GM12891 (cell line): ENCODE data around the gene MEF2D.

Experiments used
- POLR2A ChIP-seq: IDR thresholded peaks from 2 replicates; pipeline ENCODE4 v1.6.1; 2011; ENCODE audit warnings: low read depth, low read length, control low read depth
- POLR2AphosphoS5 ChIP-seq: IDR thresholded peaks from 2 replicates; pipeline ENCODE4 v1.6.1; 2011; ENCODE audit warnings: low read depth, low read length, control low read depth
- SPI1 ChIP-seq: IDR thresholded peaks from 2 replicates; pipeline ENCODE4 v1.6.1; 2011; ENCODE audit warnings: low read depth, low read length, control low read depth

DNA sequence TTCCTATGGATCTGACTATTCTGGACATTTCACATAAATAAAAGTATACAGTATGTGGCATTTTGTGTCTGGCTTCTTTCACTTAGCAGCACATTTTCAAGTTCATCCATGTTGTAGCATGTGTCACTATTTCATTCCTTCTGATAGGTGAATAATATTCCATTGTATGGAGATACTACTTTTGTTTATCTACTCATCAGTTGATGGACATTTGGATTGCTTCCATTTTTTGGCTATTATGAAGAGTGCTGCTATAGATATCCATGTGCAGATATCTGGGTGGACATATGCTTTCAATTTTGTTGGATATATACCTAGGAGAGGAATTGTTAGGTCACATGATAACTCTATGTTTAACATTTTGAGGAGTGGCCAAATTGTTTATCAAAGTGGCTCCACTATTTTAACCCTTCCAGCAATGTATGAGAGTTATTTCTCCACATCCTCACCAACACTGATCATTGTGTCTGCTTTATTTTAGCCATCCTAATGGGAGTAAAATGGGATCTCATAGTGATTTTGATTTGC, 21.9 kb upstream of the MEF2D start:
- TF ChIP-seq POLR2A (no peak), SPI1 (no peak), POLR2AphosphoS5 (no peak)
